HG02981 (cell line): ENCODE data around the gene TCF7L2.

Experiments used
- ATAC-seq: cut with Tn5 transposase; IDR thresholded peaks from one replicate; pipeline ENCODE4 v1.9.1; 2021; ENCODE audit warnings: mild to moderate bottlenecking, moderate library complexity; ENCODE audit not compliant: unreplicated experiment

The TCF7L2 gene

DNA sequence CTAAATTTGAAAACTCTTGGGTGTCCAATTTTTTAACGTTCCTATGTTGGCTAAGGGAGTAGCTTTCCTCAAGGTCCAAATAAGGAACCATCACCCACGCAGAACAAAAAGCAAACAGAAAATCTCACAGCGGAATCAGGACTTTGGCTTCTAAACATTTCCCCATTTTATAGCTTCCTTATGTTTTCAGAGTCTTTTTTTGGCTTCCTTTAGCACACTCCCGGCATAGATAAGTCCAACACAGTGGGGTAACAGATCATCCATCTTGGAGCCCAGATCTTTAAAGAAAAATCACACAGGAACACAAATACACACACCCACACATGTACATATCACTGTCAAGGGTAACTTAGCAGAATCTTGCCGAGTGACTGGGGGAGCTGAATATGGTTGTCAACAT lies 4.2 kb upstream of the TCF7L2 start:
- no peak for ATAC-seq

DNA sequence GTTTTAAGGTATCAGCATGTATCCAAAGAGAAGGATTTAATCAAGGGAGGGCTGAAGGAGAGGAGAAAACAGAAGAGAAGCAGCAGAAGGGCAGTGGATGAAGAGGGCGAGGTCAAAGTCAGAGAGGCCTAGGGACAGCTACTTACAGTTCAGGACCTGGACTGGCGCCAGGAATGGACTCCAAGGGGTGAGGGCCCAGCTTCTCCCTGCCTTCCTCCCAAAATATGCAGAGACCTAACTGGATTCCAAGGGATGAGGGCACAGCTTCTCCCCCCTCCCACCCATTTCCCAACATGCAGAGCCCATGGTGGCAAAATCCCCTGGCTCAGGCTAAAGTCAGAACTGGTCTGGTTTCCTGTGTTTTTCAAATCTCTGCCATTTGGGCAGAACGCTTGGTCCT lies 3.4 kb upstream of the TCF7L2 start:
- no peak for ATAC-seq

DNA sequence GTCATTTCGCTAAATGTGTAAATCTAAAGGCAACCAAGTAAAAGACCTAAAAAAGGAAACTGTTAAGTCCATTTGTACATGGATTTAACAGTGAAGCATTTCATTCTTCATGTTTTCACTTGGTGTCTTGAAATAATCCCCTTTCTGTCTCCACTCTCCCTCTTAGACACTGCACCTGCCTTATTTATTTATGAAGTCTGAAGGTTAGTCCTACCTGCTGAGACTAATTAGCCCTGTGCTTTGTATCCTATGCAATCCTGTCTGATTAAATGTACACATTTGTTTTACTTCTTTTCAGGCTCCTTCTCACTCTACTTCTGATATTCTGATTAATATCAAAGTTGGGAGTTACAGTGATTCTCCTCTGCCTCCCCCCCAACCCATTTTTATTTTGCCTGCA lies 1.9 kb upstream of the TCF7L2 start:
- ATAC-seq: no peak

DNA sequence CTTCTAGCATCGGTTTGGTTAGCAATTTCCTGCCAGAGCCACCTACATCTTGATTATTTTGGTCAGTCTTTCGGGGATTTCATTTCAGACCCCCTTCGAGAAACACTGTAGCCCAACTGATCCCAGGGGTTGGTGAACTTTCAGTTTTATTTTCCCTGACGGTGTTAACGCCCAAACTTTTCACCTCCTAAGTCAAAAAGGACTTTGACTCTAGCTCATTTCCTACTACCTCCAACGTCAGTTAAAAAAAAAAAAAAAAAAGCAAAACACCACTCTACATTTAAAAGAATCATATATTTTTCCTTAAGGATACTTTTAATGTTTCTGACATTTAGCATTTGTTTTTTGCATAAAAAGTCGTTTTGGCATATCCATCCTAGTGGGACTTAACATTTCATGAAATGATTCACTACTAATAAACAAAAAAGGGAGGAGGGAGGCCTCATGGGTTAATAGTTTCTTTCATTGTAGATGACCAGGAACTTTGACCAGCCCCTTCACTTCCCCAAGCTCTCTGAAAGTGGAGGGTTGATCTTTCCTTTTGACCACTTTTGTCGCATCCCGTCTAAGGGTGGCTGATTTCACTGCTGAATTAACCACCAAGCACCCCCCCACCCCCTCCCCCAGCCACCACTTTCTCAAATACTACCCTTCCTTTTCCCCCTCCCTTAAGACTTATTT lies 764 bp upstream of the TCF7L2 start:
- no peak for ATAC-seq

DNA sequence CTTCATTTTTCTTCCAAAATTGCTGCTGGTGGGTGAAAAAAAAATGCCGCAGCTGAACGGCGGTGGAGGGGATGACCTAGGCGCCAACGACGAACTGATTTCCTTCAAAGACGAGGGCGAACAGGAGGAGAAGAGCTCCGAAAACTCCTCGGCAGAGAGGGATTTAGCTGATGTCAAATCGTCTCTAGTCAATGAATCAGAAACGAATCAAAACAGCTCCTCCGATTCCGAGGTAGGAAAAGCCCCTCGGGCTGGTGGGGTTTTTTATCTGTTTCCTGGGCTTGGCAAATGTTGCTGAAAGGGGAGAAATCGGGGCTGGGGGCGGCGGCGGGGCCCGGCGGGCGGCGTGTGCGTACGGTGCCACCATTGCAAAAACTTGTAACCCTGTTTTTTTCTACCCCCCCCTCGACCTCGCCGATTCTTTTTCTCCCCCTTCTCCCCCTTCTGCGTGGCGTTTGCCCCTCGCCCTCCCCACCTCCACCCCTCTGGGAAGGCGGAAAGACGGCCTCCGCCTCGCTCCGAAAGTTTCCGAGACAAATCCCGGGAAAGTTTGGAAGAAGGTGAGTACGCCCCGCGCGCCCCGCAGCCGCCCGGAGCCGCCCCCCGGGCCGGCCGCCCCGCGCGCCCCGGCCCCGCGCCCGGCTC lies 789 bp downstream of the TCF7L2 start:
- ATAC-seq: no peak

DNA sequence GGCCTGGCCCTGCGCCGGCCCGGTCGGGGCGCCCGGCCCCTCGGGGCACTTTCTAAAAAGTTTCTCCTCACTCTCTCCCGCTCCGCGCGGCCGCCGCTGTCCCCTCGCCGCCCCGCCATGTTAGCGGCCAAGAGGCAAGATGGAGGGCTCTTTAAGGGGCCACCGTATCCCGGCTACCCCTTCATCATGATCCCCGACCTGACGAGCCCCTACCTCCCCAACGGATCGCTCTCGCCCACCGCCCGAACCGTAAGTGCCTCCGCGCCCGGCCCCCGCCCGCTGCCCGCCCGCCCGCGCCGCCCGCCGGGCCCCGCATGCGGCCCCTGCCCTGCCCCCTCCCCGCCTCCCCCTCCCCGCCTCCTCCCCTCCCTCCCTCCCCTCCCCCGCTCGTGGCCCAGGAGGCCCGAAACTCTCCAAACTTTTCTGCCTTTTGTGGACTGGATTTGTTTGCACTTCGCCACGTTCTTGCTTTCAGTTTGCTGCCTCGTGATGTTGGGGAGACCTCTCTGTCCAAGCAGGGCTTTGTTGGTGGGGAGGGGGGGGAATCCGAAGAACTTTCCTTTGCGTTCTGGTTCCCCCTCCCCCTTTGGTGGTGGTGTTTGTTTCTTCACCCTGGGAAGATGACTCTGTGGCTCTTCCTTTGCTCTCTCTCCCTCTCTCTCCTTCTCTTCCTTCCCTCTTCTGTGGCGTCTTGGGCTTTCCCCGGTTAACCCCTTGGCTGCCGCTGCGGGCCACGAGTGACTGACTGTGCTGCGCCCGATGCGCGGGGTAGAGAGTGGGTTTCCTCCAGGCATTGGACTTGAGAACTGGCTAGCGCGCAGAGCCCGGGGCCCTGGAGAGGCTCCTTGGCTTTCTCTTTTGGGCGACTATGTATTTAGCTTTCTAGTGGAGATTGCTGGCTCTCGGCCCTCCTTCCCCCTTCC lies 1.6 kb downstream of the TCF7L2 start:
- no peak for ATAC-seq

DNA sequence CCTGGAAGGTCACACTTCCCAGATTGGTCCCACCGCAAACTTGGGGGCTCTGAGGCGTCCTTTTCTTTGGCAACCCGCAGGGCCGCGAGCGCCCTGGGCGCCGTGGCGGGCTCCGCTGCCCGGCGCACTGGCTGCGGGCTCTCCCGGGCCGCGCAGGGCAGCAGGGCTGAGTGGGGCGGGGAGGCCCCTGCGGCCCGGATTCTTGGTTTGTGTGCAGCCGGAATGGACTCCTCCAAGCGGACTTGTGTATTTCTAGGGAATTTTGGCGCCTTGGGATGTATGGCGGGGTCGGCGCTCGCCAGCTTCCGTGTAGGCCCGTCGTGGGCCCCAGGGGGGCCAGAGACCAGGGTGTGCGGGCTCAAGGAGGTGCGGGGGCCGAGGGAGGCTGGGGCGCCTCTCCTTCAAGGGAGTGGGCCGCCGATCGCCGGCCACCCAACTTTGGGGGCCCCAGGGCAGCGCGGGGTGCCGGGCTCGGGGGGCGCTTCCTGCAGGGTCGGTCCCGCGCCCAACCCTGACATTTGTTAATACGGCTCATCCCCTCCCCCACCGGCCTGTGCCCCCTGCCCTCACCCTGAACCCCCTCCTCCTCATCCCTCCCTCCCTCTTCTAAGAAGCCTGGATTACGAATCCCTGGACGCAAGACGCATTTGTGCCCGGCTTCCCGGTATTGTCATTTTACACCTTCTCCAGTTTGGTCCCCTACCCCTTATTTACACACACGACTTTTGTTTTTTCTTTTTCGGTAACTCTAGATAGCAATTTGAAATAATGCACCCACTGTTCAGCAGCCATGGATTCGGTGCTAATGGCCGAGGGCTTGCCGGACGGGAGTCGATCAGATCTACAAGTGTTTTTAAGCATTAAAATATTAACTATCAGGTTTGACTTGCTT lies 2.5 kb downstream of the TCF7L2 start:
- no peak for ATAC-seq

DNA sequence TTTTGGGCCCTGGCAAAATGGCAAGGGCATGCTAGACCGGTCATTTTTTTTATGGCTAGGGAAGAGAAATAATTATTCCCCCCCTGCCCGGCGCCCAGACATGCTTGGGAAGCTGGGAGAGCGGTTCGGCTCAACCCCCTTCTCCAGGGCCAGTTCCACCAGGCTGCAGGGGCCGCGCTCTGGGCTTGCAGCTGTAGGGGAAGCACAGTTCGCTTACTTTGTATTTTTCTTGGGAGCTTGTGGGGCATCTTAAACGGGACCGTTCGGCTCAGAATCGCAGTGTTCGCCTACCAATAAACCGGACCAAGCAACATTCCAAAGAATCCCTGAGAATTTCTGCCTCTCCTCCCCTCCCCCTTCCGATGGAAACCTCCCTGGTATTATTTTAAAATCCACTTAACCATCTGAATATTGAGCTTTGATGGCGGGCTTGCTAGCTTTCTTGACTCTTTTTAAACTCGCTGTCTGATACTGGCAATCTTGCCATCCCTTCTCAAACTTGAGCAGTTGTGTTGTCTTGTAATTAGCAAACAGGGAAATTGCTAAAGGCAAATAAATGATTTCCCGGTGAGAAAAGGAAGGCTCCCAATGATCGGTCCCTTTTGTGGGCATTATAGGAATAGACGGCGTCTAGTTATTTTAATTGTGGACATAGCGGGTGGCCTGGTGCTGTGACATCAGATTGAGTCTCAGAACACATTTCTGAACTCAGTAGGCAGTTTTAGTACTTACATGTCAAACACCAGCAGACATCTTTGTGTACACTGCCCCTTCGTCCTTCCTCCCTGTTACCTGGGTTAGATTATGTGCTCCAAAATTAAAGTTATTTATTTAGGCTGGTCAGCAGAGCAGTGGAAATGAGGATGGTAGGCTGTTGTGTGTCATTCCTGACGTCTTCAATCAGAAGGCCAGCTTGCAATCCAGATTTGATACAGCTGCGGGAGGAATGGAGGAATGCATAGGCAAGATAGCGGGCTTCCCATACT lies 3.4 kb downstream of the TCF7L2 start:
- ATAC-seq: no peak

DNA sequence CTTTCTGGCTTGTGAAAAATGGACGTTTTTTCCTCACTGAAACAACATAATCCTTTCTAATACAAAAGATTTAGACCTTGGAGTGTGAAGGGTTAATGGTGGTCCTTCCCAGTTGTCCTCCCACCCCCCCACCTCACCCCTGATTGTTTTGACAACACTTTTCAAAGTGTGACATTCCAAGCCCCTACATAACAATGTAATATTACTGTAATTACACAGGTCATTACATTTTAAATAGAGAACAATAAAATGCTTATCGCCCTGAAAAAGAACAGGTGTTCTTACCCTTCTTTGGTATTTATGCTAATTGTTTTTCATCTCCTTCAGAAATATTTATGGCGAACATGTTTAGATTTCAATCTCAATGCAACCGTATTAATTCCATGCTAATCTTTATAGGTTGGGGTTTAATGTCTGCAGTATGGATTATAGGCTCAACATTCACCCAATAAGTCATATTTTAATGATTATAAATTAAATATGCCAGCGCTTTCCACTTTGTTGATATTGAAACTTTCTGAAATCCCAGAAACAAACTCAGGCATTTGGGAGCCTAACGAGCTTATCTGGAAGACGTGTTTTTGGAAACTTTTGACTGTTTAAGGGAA lies 5.0 kb downstream of the TCF7L2 start:
- no peak for ATAC-seq

DNA sequence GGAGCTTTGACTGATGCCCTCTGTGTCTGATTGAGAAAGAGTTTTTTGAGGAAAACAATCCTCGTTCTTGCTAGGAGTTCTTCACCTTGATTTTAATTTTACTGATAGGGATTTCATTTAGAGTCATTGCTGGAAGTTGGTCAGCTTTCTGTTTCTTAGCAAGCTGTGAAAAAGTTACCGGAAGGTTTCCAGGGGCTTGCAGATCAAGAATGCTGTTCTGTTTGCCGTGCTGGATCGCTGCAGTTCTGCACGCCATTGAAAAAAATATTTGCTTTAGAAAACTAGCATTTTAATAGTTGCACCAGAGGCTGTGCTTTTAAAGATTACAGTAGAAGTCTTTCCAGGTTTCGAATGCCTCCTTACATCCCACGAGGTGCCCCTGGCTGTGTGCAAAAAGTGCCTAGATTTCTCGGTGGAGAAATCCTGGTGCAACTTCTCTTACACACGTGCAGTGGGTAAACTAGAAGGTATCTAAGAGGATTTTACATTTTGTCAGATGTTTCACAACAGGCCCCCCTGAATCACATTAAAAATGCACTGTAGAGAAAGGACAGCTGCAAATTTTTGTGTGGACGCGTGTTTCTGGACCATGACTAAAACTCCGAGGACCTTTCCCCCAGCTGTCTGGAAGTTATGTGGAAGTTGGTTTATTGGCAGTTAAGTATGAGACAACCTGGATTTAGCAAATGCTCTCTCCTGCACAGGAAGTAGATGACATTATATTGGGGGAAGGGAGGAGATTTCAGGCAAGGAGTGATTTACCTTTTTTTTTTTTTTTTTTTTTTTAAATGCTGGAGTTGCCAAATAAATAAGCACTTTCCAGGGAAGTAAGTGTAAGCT lies 5.8 kb downstream of the TCF7L2 start:
- ATAC-seq: no peak

DNA sequence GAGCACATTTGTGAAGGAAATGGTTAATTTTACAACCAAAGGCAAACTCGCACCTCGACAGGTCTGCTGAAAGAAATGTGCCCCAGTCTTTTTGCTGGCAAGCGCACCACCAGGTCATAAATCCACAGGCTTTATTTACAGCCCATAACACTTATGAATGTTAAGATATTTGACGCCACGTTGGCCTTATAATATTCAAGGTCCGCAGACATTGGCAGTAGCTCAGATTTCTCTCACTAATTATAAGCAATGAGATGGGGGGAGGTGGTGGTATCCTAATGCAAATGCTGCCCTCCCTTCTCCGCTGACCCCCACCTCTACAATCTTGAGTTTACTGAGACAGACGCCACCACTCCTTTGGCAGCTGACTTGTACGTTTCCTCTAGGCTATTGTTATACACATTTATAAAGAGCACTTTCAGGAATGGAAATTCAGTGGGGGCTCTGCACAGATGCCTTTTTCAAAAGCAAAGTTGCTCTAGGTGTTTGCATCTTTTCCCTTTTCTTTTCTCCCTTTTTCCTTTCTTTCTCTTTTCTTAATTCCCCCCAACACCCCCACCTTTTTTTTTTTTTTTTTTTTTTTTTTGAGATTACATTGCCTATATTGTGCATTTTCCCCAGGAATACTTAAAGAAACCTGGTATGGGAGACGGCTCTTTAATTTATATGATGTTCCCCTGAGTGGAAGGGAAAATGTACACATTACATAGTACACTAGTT lies 6.7 kb downstream of the TCF7L2 start:
- no peak for ATAC-seq

DNA sequence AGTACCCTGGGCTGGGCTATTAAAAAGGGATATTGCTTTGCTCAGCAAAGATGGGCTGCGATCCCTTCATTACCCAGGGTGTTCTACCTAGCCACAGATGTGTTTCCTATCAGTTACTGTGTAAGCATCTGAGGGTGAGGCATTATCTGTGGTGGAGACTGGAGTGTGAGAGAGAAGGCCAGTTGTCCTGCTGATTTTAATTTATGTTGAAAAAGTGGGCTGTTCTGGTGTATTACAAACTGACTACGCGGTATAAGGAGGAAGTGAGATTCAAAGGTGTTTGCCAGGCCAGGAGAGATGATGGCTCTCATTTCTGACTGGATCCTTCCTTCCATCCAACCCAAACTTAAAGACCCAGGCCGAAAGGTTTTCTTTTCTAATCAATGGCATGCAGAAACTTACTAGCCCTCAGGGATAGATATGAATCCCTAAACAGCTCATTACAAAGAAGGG lies 7.6 kb downstream of the TCF7L2 start:
- no peak for ATAC-seq

DNA sequence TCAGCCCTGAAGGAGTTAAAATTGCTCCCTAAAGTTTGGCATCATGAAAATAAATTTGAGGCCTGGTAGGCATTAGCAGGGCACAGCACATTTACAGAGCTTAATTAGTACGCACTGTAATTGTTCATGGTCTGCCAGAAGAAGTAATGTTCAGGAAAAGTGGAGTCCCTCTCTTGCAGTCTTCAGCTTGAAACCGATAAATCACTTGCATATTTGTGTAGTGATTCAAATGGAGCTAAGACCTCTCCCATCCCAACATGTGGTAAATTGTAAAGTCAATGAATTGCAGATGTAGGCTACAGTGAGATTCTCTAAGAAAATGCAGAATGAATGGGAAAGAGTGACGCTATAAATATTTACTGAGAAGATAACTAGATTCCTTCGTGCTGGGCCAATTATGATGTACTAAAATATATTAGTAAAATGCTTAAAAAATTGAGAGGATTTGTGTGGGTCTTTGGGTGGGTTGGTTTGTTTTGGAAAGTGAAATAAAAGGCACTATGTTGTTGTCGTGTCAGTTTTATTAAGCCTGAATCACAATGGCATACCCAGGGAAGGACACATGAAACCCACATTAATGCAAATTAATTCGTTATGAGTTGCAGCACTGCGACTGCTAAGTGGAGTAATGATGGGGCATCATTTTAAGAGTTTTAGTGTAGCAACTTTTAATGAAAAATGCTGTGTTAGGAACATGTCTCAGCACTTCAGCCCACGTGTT lies 8.4 kb downstream of the TCF7L2 start:
- ATAC-seq: no peak

DNA sequence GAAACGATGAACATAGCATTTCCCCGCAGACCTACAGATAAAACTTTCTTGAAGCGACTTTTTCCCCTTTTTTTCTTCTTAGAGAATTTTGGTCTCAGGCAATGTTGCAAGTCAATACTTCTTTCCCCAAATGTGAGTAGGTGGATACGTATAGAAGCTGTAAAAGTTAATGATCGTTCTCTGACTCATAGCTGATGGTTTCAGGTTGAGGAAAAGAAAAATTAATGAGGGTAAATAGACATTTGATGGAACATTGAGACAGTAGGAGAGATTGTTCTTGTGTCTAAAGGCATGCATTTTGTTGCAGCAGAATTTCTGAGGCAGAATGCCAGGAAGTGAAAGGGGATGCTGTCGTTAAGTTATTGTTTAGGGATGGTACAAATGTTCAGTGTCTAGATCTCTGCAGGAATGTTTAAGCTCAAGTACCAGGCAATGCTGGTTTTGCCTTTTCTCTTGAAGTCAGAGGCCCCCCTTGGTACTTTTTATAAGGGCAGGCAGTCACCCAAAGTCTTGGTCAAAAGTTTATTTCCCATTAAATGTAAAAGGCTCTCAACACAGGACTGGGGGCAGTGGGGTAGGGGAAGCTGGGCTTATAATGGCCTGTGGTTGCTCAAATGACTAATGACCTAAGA lies 9.3 kb downstream of the TCF7L2 start:
- no peak for ATAC-seq

DNA sequence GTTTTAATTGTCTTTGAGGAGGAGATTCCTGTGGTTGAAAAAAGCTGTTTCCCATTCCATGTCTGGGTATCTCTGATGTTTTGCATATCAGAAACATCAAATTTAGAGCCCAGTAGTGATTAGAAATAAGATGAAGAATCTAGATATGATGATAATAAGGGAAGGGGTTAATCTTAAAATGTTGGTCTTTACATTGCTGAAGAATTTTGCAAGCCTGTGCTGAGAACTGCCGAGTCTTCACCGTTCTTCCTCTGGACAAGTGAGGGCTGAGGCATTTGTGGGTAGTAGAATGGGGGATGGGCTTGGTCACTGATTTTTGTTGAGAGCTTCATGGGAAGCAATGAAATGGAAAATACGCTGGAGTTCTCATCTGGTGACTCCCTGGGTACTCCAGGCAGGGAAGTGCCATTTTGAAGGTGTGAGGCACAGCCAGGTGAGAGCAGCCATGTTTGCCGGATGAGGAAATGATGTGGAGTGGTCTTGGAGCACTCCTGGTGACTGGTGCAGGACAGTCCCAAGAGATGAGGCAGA lies 10.2 kb downstream of the TCF7L2 start:
- ATAC-seq: no peak

DNA sequence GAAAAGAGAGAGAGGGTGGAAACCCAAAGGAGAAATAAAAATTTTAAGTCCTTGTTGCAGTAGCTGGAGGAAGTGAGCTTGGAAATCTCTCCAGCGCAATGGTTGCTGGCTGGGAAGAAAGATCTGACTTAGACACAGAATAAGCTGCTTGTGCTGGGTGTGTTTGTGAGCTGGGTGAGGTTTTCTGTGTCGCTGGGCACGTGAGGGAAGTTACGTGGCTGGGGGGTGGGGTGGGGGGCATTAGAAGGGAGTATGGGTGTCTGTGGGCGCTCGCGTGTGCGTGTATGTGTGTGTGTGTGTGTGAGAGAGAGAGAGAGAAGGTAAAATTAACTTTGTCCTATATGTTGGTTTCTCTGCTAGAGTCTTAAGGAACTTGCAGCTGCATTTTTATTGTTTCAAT lies 11.6 kb downstream of the TCF7L2 start:
- no peak for ATAC-seq
